Measurements from ENCODE around the gene EBF3.

The EBF3 gene

GRCh38 chr10:129790715-129791446 is 173.2 kb downstream of the EBF3 start:
- DNase-seq = no peak

- peak in 1 of 2 experiments; percentile 6 for DNase-seq
Observed at GRCh38 chr10:129788215-129788614, 175.9 kb downstream of the EBF3 start.

GRCh38 chr10:129787557-129787956 is 176.5 kb downstream of the EBF3 start:
- DNase-seq = no peak

- DNase-seq = no peak
Observed at GRCh38 chr10:129786216-129786615, 177.9 kb downstream of the EBF3 start.

- DNase-seq = peak; percentile 32 to 62
Observed at GRCh38 chr10:129785536-129785981, 178.5 kb downstream of the EBF3 start.

All from NCI-H524 (cell line).